Liver (tissue), 3 donors: Measurements from ENCODE around the gene NDC1.

Experiments
- ATF3 ChIP-seq: IDR thresholded peaks from 2 replicates; pipeline ENCODE4 v1.6.1; 2016; ENCODE audit warnings: antibody characterized with exemption
- CTCF ChIP-seq: fragments of 150-350 bp; IDR thresholded peaks from 2 replicates; pipeline ENCODE4 v1.5.1; 2017; ENCODE audit warnings: improper control_type of control experiment, low read depth, low read length; ENCODE audit not compliant: missing input control
- MAX ChIP-seq: IDR thresholded peaks from 2 replicates; pipeline ENCODE4 v1.6.1; 2016; ENCODE audit warnings: antibody characterized with exemption
- REST ChIP-seq: IDR thresholded peaks from 2 replicates; pipeline ENCODE4 v1.6.1; 2016; ENCODE audit warnings: antibody characterized with exemption, mild to moderate bottlenecking
- YY1 ChIP-seq: IDR thresholded peaks from 2 replicates; pipeline ENCODE4 v1.6.1; 2016; ENCODE audit warnings: antibody characterized with exemption, mild to moderate bottlenecking
- ZBTB33 ChIP-seq: IDR thresholded peaks from 2 replicates; pipeline ENCODE4 v1.6.1; 2016; ENCODE audit warnings: antibody characterized with exemption
- donor health status: healthy.
- donor health status: healthy.

GRCh38 chr1:53736290-53736689, 101.8 kb downstream of the NDC1 start:
- TF ChIP-seq CTCF, result no peak
- no peak for TF ChIP-seq ATF3
- TF ChIP-seq YY1, result no peak
- no peak for TF ChIP-seq ZBTB33
- no peak for TF ChIP-seq MAX
- TF ChIP-seq REST, result no peak
